Fibroblast of skin of abdomen (primary cell): Measurements from ENCODE around the gene ASB1.

Experiments
- DNase-seq: peaks from one replicate; pipeline ENCODE4 v3.0.0-alpha.2; 2013

Gene ASB1

DNA sequence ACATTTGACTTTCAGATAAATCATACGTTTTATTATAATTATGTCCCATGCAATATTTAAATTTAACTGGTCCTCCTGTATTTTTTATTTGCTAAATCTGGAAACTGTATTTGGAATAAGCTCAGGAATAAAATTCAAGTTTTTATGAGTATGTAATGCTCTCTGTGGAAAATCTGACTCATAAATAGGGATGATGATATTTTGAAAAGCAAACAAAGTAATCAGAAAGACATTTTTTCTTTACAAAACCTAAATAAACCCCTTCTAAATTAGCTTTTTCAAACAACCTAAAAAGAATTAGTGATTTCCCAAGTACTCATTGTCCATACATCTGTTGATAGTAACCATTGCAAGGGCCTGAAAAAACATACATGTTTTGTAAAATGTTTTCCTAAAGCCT lies 41.1 kb downstream of the ASB1 start:
- DNase-seq, result no peak

DNA sequence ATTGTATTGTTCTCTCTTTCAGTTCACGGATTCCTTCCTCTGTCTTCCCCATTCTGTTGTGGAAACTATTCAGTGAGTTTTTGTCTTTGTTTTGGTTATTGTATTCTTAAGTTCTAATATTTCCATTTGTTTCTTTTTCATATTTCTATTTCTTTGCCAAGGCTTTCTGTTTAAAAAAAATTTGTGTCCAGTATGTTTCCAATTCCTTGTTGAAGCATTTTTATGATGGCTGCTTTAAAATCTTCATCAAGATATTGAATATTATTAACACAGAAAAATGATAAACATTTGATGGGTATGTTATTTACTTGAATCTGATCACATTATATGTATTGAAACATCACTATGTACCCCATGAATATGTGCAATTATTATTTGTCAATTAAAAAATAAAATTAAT lies 42.4 kb downstream of the ASB1 start:
- no peak for DNase-seq

DNA sequence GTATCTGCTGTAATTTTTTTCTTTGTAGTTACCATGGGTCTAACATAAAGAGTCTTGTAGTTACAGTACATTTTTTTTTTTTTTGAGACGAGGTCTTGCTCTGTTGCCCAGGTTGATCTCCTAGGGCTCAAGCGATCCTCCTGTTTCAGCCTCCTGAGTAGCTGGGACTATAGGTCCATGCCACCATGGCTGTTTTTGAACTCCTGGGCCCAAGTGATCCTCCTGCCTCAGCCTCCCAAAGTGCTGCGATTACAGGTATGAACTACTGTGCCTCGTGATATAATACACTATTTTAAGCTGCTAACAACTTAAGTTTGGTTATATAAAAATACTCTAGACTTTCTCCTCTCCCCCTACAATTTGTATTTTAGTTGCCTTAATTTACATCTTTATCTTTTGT lies 46.3 kb downstream of the ASB1 start:
- DNase-seq, result no peak

DNA sequence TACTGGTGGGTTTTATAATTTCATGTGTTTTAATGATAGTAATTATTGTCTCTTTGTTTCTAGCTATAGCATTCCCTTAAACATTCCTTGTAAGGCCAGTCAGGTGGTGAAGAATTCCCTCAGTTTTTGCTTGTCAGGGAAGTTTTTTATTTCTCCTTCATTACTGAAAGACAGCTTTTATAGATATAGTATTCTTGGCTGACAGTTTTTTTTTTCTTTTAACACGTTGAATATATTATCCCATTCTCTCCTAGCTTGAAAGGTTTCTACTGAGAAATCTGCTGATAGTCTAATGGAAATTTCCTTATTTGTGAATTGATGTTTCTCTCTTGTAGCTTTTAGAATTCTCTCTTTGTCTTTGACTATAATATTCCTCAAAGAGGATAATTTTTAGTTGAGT lies 46.8 kb downstream of the ASB1 start:
- no peak for DNase-seq

DNA sequence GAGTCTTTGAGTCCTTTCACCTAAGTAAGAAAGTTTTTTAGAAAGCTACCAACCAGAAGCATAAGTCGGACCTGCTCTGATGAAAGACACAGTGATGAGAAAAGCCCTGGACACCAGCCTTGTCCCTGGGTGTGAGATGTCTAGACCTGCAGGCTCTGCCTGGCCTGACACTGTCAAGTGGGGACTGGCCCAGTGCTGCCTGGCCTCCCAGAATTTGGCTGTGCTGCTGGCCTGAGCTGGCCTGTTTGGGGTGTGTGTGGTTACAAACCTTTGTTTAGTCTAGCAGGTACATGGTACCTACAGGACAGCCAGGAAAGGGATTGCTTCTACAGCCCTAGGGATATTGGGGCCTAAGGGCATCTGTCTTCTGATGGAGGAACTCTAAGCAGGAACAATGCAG lies 48.3 kb downstream of the ASB1 start:
- no peak for DNase-seq

DNA sequence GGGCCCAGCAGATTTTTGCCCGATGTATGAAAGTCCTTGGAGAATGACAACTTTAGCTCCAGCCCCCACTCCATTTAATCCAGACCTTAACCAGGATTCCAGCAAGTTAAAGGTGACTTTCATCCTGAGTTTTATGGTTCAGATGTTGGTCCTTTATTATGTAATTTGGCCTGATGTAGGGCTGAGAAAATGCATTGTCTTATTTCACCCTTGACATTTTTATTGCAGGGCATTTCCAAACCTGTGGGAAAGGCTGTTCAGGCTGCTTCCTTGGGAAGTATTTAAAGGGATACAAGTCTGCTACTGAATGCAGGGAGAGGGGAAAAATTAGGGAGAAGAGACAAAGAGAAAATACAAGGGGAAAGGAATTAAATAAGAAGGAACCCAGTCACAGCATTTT lies 48.8 kb downstream of the ASB1 start:
- no peak for DNase-seq

DNA sequence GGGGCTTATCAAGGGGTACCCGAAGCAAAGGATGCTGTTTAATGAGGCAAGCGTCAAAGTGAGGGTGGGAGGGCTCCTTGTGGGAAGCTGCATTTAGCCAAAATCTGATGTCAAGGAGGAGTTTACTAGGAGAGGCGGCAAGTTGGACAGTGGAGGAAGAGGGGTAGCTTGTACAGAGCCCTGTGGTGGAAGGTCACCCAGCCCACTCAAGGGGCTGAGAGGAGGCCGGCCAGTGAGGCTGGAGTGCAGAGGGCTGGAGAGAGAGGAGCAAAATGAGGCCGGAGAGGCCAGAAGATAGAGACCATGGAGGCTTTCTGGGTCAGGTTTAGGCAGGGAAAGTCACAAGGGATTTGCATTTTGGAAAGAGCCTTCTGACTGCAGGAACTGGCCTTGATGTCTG lies 49.5 kb downstream of the ASB1 start:
- no peak for DNase-seq

DNA sequence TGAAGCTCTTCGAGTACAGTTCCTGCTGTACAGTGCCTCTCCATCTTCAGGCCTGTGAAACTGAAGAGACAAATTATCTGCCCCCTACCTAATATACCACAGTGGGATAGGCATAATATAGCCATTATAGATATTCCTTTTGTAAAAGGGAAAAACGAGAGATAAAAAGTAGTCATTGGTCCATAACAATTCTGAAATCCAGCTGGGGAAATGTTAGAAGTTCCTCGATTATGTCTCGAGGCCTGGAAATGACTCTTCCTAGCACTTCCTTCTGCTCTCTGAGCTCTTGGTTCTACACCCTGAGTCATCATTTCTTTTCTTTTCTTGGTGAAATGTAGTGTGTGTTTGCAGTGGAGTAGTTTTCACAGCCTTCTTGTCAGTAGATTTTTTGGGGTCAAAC lies 51.5 kb downstream of the ASB1 start:
- DNase-seq, result no peak

DNA sequence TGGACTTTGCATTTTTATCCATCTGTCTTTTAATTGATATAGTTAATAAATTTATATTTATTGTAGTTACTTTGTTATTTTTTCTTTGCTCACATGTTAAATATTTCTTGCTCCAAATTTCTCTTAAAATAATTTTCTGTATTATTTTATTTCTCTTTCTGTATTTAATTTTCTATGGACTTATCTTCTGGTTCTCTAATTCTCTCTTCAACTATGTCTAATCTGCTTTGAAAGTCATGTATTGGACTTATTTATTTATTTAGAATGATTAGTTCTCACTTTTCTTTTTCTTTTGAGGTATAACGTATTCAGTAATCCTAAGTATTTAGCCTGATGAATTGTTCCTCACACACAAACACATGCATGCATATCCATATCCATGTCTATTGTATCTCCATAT lies 53.1 kb downstream of the ASB1 start:
- no peak for DNase-seq

DNA sequence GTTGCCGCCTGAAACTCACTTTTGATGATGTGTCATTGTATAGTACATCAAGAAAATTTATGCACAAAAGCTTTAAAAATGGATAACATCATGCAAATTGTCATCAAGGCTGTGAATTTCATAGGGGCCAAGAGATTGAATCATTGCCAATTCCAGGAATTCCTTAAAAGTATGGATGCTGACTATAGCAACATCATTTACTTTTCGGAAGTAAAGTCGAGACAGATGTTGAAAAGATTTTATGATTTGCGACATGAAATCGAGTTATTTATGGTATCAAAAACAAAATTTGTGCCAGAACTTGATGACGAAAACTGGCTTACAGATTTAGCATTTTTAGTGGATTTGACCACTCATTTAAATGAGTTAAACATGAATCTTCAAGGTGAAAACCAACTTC lies 56.3 kb downstream of the ASB1 start:
- DNase-seq, result peak; percentile 34

DNA sequence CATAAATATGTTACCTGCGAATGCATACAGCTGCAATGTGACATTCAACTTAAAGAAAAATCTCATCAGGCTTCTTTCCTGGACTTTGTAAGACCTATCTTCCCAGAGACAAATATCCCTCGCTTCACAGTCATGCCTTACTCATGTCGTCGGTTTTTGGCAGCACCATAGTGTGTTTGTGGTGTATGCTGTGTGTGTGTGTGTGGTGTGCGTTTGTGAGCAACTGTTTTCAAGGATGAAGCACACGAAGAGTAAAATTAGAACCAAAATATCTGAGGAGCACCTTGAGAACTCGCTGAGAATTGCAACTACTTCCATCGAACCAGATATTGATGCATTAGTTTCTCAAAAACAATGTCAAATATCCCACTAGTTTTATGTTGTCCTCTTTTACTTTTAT lies 56.9 kb downstream of the ASB1 start:
- DNase-seq, result no peak

DNA sequence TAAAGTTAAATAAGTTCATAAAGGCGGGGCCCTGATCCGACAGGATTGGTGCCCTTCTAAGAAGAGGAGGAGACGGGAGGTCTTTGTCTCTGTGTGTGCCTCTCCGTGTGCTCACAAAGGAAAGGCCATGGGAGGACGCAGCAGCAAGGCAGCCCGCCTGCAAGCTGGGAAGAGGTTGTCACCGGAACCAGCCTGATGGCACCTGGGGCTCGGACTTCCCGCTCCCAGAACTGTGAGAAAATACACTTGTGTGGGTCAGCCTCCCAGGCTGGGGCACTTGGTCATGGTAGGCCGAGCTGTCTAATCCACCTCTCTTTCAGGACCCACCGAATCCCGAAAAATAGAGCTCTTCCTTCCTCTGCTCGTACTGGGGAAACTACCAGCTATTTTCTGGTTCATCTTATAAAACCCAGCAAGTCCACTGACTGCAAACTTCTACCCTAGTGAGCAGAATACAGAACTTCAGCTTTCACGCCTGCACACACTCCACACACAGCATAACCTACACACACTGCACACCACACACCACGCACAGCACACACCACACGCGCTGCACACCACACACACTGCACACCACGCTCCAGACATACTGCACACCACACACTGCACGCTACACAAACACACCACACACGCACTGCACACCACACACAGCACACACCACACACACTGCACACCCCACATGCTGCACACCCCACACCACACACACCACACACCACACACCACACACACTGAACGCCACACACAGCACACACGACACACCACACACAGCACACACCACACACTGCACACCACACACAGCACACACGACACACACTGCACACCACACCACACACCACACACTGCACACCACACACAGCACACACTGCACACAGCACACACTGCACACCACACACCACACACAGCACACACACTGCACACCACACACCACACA lies 58.1 kb downstream of the ASB1 start:
- no peak for DNase-seq

DNA sequence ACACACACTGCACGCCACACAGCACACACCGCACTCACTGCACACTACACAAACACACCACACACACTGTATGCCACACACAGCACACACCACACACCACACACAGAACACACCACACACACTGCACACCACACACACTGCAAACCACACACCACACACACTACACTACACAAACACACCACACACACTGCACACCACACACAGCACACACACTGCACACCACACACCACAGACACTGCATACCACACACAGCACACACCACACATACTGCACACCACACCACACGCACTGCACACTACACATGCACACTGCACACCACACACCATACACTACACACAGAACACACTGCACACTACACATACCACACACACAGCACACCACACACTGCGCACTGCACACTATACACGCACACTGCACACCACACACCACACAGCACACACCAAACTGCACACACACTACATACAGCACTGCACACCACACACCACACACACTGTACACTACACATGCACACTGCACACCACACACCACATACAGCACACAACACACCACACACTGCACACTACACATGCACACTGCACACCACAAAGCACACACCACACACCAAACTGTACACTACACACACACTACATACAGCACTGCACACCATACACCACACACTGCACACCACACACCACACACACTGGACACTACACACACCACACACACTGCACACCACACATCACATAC lies 59.6 kb downstream of the ASB1 start:
- DNase-seq, result no peak

DNA sequence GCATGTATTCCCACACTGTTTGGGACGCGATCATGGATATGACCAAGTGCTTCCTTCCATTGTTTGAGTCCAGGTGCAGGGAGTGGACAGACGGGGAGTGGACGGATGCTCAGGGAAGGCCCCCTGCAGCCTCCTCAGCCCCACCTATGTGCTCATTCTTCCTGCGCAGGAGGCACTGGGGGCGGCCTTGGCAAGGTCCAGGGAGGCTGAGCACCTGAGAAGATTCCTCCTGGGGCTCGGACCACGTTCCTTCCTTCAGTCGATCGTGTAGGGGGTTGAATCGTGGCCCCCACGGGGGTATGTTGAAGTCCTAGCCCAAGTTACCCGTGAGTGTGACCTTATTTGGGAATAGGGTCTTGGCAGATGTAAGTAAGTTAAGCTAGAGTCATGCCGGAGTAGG lies 60.4 kb downstream of the ASB1 start:
- no peak for DNase-seq

DNA sequence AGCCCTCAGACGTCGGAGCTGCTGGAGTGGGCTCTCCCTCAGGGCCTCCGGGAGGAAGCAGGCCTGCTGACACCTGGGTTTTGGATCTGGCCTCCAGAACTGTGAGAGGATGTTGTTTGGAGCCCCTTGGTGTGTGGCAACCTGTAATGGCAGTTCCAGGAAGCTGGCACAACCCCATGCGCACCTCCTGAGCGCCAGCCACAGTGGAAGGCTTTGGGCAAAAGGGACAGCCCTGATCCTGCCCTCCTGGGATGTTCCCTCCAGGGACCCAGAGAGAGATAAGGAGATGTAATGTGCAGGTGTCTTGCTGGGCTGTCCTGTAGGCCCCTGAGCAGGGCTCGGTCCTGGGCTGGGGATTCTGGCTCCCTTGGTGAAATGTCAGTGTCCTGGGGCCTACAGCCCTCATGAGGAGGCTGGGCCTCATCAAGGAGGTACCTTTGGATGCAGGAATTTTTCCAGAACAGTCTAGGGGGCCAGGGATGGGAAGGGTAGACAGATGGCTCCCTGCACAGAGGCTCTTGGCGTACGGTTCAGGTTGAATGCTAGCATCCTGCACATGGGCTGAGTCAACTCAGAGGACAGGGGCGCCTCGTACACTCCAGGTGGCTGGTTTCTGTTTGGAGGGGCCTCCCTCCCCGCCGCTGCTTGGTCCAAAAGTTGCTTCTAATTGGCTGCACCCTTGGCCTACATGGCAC lies 61.1 kb downstream of the ASB1 start:
- DNase-seq, result no peak

DNA sequence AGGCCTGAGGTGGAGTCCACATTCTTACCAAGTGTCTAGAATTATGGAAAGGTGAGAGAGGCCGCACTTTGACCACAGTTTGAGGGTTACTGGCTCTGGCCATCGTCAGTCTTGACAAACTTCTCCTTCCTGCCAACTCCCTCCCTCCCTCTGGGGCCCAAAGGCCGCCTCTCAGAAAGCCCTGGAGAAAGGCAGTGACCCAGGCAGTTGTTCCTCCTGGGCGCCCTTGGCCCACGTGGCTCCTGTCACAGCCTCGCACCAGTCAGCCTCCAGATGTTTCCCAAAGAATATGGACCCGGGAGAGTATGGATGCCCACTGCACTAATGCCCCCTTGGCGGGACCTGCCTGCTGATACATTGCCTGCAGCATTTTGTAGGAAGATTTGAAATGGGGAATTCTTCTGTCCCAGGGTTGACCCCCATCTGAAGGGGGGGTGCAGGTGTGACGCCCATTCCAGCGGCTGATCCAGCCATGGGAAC lies 61.7 kb downstream of the ASB1 start:
- DNase-seq, result no peak

DNA sequence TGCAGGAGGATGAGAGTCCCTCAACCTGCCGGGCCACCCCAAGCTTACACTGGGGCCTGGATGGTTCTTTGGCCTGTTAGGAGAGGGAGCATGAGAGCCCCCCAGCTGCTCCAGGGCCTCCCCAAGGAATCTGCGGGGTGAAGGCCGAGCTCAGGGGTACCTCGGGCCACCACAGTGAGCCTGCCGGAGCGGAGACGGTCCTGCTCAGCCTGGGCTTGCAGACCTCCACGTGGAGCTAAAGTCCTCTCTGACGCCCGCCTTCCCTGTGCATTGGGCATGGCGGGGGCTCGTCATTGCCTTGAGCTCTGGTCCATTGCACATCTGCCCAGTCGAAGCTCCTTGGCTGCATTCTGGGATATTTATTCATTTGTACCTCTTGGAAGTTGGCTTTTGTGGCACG lies 62.7 kb downstream of the ASB1 start:
- DNase-seq, result no peak

DNA sequence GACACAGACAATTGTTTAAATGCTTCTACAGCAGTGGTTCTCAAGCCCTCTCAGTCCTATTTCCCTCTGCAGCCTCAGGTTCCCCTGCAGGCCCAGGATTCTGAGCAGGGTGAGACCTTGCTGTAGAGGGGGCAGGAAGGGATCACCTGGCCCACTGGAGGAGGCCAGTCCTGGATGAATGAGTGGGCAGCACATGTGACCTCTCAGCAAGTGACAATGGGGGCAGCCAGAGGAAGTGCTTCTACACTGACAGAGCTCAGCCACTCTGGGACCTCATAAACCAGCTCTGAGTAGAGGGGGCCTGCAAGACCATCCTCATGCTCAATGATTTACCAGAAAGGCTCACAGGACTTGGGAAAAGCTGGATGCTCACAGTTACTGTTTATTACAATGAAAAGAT lies 63.2 kb downstream of the ASB1 start:
- DNase-seq, result no peak

DNA sequence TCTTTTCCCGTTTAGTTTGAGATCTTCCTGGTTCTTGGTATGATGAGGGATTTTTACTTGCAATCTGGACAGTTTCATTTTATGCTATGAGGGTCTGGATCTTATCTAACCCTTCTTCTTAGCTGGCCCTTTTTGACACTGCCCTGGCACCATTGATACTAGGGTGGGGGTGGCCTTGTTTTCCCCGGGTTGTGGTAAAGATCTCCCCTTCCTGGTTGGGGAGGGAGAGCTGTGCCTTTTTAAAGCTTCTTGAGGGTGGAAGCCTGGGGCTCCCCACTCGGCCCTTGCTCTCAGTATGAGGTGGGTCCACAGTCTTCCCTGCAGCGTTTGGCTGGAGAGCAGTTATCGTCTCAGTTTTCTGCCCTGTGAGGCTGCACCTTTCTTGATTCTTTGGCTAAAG lies 66.1 kb downstream of the ASB1 start:
- no peak for DNase-seq

DNA sequence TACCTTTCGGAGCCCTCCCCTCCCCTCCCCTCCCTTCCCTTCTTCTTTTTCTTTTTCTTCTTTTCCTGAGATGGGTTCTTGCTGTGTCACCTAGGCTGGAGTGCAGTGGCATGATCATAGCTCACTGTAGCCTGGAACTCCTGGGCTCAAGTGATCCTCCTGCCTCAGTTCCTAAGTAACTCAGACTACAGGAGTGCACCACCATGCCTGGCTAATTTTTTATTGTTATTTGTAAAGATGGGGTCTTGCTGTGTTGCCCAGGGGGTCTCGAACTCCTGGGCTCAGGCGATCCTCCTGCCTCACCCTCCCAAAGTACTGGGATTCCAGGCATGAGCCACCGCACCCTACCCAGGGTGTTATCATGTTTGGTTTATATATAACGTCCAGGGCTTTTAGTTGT lies 66.7 kb downstream of the ASB1 start:
- no peak for DNase-seq

DNA sequence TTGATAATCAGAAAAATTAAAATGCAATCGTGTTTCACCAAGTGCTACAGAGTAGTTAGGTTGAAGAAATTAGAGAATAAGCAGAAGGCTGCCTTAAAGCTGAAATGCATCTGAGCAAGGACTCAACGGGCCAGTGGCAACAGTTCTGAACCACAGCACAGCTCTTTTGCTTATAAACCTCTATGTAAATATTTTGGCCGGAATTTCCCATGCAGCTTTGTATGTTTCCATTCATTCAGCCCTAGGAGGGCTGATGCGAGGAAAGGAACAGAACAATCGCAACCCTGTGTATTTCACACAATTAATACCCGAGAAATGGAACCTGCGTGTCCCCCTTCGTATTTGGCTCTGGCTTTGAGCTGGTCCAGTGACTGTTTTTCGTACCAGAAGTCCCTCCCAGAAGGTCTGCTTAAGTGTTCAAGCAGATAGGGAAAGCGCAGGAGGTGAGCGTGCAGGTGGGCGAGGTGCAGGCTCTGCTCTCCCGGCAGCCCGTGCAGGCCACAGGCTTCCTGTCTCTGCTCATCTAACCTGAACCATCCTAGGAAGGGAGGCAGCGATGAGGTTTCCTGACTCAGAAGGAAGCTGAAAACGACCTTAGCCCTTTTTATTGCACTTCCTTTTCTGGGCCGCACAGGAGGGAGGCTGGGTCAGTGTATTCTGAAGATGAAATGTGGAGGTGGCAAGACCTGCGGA lies 67.3 kb downstream of the ASB1 start:
- DNase-seq, result no peak

DNA sequence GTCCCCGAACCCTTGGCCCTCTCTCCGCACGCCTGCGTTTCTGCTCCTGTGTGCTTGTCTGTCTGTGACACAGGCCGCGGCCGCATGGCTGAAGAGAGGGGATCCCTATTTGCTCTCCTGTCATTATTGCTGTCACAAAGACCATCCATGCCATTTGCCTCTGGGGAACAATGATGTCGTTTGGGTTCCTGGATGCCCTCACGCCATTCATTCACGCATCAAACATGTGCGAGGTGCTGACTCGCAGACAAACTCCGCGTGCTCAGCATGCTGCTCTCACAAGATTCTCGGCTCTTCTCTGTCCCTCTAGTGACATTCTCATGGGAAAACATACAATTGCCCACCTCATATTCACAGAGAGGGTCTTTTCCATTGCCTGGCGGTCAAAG lies 67.8 kb downstream of the ASB1 start:
- DNase-seq, result no peak

DNA sequence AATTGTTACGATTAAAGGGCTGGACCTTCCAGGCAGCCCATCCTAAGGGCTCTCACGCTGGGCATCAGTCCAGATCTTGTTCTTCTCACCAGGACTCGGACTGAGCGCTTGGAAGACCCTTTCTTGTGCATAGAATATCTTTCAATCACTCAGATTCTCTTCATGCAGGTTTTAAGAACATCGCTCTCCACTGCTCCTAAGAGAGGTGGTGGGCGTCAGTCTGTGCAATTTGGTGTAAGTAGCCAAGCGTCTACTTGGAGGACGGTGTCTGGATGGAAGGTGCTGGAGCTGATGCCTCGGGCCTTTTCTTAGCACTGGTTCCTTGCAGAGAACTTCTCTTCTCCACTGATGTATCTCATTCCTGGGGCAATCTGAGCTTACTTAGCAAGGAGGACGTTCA lies 68.7 kb downstream of the ASB1 start:
- DNase-seq, result no peak
